GM21528 (cell line): ENCODE data around the gene FKBP6.
"Not testable (repeated sequence)": the region's sequence is repeated elsewhere in the genome, so short reads cannot be mapped to it uniquely, and the experiment has no call there.

Source experiments
- ATAC-seq: cut with Tn5 transposase; IDR thresholded peaks from one replicate; pipeline ENCODE4 v1.9.1; 2021; ENCODE audit warnings: mild to moderate bottlenecking, moderate library complexity; ENCODE audit not compliant: unreplicated experiment, low FRiP score

The FKBP6 gene

DNA sequence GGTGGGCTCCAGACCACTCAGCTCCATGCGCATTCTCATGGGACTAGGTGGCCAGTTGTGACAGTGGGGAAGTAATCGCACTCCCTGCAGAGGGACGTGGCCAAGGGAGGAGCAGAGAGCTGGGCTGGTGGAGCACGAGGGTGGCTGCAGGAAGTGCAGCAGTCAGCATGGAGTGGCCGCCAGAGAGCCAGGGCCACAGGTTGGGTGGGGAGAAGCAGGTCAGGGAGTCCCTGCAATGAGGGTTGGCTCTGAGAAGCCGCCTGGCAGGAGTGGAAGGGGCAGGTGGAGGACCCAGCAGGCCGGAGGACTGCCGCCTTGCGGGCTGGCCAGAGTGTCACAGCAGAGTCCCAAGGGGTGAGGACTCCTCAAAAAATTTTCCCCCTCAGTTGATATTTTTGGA lies 26.2 kb downstream of the FKBP6 start:
- ATAC-seq = no peak

DNA sequence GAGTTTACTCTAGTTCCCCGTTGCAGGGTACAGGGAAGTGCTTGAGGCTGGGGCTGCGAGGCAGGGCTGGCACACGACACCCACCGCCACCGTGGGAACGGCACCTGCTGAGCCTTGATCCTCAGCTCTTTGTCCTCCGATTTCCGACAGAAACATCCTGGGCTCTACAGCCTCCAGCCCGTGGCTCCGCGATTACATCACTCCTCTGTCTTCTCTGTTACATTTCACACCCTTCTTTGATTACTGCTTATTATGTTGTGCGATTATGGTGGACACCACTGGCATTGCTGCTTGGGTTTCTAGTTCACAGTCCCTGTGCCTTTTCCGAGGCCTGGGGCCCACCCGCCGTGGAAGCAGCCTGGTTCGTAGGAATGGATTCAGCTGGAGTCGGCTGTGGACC lies 26.9 kb downstream of the FKBP6 start:
- no peak for ATAC-seq

DNA sequence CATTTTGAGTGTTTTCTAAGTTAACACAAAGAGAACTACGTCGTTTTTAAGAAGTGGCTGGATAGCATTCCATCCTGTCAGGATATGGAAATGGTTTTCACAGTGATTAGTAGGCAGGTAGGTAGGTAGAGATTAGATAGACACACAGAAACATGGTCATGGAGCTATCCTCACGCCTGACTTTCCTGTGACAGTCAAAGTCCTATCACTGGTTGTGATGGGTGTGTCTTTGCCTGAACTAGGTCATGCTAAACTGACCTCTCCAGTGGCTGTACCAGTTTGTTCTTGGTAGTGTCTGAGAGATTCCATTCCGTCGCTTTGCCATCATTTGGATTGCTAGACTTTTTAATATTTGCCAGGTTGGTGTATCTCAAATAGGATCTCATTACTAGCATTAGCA lies 28.2 kb downstream of the FKBP6 start:
- ATAC-seq = no peak

DNA sequence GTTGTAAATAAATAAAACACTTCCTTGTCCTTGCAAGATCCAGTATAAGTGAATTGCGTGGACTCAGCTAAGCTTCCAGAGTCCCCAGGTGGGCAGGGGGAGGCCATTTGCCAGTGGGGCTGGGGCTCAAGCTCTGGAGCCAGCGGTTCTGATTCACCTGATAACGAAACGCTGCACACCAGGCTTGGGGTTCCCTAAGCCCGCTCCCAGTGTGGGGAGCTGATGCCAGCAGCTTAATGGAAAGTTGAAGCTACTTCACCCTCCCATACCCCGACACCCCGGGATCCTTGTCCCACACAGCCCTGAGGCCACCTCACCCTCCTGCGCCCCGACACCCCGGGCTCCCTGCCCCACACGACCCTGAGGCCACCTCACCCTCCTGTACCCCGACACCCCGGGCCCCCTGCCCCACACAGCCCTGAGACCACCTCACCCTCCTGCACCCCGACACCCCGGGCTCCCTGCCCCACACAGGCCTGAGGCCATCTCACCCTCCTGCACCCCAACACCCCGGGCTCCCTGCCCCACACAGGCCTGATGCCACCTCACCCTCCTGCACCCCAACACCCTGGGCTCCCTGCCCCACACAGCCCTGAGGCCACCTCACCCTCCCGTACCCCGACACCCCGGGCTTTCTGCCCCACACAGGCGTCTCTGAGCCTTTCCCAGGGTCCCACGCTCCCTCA lies 30.8 kb downstream of the FKBP6 start:
- ATAC-seq = no peak

DNA sequence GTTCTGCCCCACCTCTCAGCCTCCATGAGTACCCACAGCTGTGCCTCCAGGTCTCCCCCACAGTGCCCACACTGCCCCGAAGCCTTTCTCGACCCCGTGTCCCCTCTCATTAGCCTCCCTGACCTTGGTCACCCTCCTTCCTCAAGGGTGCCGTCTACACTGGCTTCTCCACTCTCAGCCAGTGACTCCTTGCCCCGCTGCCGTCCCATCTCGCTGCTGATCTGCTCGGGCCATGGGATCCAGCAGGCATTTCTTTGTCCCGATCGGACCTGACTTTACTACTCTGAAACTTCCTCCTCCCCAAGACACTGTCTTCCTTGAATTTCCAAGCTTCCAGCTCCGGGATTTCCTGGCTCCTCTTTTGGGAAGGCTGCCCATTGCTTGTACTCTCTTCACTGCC lies 31.3 kb downstream of the FKBP6 start:
- ATAC-seq = no peak

DNA sequence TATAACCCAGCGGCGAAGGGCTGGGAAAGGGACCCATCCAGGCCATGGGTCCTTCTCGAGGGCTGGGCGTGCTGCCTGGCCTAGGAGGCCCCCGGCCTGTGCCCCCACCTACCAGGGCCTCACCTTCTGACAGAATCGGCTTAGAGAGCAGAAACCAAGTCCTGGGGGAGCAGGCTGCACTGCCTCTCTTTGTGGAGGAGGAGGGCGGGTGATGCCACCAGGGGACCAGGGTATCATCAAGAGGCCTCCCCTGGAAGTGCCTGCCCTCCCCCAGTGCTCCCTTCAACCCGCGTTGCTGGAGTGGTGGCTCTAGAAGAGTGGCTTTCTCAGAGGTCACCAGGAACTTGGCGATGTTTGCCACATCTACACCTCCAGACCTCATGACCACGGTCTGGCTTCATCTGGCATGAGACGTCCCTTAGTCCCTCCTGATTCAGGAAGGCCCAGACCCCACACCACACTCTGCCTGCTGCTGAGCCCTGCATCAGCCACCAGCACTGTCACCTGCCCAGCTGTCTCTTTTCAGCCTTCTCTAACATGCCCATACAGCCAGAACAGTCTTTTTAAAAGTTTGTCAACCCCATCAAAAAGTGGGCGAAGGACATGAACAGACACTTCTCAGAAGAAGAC lies 31.9 kb downstream of the FKBP6 start:
- ATAC-seq = no peak

DNA sequence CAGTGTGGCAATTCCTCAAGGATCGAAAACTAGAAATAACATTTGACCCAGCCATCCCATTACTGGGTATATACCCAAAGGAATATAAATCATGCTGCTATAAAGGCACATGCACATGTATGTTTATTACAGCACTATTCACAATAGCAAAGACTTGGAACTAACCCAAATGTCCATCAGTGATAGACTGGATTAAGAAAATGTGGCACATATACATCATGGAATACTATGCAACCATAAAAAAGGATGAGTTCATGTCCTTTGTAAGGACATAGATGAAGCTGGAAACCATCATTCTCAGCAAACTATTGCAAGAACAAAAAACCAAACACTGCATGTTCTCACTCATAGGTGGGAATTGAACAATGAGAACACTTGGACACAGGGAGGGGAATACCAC lies 32.6 kb downstream of the FKBP6 start:
- not testable (repeated sequence) for ATAC-seq

DNA sequence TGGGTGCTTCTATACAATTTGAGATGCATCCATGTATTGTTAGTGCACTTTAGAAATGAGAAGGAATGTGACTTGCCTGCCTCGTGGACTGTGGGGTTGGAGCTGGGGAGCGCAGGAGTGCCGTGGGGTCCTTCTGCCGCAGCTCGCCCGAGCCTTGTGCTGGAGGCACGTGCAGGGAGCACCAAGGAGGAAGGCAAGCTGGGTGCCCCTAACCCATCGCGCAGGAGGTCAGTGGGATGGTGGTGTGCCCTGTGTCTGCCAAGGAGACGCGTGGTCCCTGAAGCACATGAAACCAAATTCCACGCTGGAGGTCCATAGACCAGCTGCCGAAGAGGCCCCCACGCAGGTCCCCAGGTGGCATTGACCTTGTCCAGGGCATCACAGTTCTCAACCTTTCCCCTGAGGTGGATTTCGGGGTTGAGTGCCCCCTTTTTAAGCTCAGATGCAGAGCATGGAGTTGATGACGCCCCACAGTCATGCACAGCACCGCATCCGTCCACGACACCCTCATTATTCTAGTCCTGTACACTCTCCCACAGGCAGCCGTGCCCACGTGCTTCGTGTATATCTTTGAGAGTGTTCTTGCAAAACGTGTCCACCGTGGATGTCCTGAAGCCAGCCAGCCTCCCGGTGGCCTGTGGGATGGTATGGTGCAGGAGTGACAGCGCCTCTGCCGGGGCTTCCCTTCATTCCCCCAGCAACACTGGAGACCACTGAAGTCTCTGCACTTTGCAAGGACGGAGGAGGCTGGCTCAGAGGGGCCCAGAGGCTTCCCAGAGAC lies 35.5 kb downstream of the FKBP6 start:
- no peak for ATAC-seq

DNA sequence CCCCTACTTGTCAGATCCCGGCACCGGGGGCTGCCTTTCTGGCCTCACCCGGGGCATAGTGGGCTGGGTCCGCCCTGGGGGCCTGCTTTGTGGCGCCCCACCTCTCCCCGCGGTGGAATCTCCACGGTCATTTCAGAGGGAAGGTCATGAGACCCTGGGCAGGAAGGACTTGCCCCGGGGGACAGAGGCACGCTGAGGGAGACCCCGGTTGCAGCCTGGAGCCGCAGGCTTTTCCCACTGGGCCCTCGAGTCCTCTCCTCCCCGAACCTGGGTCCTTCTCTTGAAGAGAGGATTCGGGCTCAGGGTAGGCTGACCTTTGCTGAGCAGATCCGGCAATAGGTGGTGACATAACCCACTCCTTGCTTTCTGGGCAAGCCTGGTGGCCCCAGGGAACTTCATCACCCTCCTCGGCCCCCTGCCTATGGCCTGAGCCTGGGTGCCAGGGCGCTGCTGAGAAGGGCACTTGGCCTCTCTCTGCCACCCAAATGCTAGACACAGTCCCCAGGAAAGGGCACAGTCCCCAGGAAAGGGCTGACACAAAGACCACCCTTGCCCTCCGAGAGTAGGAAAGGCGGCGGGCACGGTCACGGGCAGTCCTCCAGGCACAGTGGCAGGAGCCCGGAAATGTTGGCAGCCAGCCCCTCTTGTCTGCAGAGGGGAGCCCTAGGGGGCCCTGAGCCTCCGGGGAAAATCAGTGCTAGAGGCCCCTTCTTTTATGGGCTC lies 36.2 kb downstream of the FKBP6 start:
- ATAC-seq = no peak

DNA sequence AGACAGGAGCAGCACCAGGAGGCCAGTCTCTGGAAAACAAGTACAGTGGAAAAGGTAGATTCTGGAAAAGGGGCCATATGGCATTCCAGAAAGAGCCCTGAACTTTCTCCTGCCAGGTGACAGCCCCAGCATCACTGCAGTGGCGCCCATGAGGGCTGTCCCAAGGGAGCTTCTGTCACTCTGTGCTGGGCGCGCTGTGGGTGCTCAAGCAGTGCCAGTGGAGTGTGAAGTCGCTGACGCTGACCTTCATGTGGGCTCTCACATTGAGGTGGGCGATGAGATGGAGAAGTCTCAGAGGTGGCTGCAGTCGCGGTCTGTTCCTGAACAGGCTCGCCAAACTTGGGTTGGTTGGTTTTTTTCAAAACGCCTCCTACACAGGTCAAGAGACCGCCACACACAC lies 38.2 kb downstream of the FKBP6 start:
- no peak for ATAC-seq

DNA sequence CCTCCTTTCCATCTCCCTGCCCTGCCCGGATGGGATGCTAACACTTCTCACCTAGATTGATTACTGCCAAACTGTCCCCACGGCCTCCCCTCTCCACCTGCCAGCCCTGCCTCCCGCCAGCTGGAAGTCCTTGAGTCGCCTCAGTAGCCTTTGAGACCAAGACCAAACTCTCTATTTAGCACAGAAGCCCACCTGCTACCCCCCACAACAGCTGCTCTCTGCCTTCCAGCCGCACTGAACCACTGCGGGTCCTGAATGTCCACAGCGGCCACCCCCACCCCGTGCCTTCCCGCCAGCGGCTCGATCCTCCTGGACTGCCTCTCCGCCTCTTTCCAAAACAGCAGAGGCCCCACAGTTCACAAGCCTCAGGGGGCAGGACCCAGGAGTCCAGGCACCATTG lies 39.0 kb downstream of the FKBP6 start:
- no peak for ATAC-seq

DNA sequence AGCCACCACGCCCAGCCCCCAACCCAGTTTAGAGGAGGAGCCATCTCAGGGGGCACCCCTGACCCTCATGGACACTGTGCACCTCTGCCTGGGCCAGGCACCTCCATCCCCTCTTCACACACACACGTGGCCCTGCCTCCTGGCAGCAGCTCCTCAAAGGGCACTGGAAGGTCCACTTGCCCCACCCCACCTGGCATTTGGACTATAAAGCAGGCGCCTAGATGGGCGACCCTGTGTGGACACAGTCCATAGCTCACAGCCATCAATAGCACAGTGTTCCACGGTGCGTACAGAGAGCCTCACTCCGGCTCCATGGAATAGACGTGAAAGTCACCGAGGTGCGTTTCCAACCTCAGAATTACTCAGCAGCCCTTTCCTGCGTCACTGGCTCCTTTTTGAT lies 41.0 kb downstream of the FKBP6 start:
- no peak for ATAC-seq

DNA sequence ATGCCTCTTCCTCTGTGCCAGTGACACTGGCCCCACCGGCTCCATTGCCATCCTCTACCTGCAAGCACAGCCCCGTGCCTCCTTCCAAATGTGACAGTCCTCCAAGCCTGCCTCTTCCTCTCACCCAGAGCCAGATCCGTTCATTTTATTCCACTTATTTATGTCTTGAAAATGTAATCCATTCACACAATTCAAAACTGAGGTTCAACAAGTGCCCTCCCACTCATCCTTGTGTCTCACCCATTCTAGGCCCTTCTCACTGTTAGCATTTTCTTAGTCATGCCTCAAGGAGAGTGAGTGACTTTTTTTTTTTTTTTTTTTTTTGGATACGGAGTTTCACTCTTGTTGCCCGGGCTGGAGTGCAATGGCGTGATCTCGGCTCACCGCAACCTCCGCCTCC lies 41.7 kb downstream of the FKBP6 start:
- no peak for ATAC-seq

DNA sequence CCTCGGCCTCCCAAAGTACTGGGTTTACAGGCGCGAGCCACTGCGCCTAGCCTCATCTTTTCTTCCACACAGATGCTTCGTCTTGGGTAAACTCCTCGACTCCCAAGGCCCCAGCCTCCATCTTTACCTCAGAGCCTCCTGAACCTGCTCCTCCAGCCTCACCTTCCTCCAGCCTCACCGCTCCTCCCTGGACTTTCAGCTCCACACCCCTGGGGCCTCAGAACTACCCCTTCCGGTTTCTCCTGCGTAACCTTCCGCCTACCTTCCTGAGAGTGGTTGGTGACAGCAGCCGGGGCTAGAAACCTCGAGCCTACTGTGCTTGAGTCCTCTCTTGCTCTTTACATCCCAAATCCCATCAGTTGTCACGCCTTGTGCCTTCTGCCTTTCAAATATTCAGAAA lies 45.8 kb downstream of the FKBP6 start:
- no peak for ATAC-seq

DNA sequence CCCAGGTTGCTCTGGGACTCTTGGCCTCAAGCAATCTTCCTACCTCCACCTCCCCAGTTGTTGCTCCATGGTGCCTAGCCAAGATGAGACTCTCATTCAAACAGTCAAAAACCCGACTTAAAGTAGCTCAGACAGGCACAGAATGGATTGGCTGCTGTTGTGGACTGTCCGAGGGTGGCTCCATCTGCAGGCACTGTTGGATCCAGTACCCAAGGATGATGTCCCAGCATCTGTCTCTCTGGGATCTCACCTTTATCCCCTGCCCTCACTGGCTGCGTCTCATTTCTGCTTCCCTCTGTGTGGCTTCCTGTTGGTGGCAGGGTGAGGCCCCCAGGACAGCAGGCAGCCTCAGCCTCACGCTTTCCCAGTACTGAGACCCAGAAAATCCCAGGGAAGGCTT lies 48.3 kb downstream of the FKBP6 start:
- ATAC-seq = not testable (repeated sequence)

DNA sequence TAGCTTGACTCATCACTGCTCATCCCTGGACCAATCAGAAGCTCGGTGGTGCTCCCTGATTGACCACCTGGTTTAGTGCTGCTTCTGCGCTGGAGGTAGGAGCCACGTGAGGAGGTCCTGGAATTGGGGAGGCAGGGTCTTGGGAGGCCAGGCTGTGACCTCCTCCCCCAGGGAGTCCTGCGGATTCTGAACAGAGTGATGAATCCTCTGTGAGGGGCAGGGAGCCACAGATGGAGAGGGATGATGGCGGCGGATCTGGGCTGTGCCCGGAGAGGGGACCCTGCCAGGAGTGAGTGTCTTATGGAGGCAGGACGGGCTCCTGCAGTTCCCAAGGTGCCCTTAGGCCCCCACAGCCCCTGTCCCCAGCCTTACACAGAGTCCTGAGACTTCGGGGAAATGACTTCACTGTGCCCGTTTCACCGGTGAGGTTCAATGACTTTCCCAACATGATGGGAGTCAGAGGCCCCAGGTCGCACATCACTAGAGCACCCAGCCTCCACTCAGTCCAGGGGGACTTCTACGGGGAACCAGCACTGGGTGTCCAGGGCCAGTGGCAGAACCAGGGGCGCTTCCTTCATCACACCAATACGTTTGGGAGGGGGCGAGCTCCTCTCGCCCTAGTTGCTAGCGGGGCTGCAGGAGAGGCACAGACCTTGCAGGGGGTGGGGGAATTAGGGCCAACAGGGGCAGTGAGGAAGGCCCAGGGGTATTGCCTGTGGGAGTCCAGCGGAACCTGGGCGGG lies 48.9 kb downstream of the FKBP6 start:
- no peak for ATAC-seq

DNA sequence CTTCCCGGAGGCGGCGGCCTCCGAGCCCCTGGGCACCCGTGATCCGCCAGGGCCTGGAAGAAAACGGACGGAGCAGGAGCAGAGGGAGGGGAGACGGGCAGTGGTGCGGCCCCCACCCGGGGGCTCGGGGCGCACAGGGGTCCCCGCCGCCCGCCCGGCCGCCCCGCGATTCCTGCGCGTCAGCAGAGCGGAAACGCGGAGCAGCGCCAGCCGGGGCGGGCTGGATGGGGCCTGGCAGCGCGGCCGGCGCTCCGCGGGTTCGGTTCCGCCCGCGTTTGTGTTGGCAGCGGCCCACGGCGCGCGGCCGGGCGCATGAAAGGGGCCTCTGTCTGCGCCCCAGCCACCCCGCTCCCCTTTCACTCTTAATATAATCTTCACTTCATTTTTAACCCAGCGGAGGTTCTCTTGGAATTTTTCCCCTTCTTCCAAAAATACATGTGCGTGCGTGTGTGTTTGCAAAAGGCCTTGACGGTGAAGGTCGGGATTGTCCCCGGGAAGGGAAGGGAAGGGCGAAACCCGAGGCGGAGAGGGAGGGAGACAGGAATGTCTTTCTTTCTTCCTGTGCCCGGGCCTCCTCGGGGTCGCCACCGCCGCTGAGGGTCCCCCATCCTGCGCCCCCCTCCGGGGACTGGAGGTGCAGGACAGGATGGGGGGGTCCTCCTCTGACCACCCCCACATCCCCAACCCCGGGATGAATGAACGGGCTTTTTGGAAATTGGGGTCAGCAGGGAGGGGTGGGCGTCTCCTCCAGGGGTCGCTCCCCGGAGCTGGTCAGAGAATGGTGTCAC lies 49.6 kb downstream of the FKBP6 start:
- ATAC-seq = not testable (repeated sequence)

DNA sequence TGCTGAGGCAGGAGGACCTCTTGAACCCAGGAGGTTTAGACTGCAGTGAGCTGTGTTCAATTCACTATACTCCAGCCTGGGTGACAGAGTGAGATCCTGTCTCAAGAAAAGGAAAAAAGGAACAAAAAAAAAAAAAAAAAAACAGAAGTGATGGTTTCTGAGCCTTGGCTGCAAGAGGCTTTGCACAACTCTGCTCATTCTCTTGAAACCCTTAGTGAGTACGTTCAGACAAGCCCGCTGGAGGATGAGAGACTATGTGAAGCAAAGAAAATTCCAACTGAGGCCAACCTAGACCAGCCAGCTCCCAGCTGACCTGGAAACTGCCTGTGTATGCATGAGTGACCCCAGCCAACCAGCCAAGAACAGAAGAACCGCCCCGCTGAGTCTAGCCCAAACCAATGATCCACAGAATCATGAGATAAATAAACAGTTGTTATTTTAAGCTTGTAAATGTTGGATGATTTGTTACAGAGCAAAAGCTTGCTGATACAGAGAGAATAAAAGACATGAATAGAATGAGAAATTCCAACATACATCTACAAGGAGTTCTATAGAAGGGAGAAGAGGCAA lies 55.1 kb downstream of the FKBP6 start:
- ATAC-seq = no peak

DNA sequence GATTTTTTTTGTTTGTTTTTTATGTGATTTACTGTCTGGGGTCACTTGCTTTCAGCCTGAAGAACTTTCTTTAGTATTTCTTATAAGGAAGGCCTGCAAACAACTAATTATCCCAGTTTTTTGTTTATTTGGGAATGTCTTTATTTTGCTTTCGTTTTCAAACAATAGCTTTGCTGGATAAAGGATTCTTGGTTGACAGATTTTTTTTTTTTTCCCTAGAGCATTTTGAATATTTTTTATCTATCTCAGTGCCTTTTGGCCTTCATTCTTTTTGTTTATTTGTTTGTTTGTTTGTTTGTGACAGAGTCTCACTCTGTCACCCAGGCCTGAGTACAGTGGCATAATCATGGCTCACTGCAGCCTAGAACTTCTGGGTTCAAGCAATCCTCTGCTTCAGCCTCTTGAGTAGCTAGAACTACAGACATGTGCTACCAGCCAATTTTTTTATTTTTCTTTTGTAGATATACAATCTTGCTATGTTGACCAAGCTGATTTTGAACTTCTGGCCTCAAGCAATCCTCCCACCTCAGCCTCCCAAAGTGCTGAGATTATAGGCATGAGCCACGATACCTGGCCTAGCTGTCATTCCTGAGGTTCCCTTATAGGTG lies 59.4 kb downstream of the FKBP6 start:
- no peak for ATAC-seq
